Measurements from ENCODE around the gene TBCB.

DNA sequence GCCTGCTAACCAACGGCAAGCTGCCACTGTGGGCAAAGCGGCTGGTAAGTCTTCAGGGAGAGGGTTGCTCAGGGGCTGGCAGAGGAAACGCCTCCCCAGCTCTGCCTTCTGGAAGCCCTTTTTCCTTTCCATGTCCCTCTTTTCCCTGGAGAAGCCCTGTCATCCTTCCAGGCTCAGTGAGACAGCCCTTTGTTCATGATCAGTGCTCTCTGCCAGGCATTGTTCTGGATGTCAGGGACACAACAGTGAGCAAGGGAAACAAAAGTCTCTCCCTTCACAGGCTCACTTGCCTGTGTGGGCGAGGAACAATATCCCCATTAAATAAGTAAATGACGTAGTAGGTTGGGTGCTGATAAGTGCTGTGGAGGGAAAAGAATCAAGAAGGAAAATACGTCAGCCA, 18.2 kb upstream of the TBCB start:
- TF ChIP-seq FOXJ3 (CRISPR knock-in tag; IDR thresholded peaks at IDR 0.05) (no peak), FOS (IDR thresholded peaks at IDR 0.05; ENCODE audit: extremely low read depth, insufficient read length) (no peak)
- TF ChIP-seq, protein P1, sequence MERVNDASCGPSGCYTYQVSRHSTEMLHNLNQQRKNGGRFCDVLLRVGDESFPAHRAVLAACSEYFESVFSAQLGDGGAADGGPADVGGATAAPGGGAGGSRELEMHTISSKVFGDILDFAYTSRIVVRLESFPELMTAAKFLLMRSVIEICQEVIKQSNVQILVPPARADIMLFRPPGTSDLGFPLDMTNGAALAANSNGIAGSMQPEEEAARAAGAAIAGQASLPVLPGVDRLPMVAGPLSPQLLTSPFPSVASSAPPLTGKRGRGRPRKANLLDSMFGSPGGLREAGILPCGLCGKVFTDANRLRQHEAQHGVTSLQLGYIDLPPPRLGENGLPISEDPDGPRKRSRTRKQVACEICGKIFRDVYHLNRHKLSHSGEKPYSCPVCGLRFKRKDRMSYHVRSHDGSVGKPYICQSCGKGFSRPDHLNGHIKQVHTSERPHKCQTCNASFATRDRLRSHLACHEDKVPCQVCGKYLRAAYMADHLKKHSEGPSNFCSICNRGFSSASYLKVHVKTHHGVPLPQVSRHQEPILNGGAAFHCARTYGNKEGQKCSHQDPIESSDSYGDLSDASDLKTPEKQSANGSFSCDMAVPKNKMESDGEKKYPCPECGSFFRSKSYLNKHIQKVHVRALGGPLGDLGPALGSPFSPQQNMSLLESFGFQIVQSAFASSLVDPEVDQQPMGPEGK (CRISPR knock-in tag; IDR thresholded peaks at IDR 0.05; ENCODE audit: borderline replicate concordance) = no peak

All from K562 (cell line).